Measurements from ENCODE around the gene PKN1.

The PKN1 gene

DNA sequence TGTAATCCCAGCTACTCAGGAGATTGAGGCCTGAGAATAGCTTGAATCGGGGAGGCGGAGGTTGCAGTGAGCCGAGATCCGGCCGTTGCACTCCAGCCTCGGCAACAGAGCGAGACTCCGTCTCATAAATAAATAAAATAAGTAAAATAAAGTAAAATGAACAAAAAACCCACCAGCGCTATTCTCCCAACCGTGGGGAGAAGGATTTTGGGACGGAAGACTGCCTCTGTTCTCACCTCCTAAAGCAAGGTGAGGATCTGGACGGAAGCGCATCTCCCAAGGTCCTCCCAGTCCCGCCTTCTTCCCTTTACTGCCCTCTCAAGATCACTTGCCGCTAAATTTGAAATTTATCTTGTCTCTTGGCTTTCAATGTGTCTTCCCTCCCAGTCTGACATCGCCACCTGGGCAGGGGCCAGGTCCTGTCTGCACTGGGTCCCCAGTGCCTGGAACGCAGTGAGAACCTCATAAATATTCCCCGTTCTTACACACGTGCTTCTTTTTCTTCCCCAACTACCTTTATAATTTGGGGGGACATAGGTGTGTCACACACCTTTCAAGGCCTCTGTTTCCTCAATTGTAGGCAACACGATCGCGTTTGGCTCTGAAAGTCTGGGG lies 86.2 kb downstream of the PKN1 start:
- no peaks in the 10 kb centered on the region for H3K27me3 ChIP-seq (ENCODE audit: low read depth, low read length)
- H3K27ac ChIP-seq (ENCODE audit: low read length) = peak overlapping the region; percentile 78
- H3K9me3 ChIP-seq (ENCODE audit: insufficient read depth, low read length) = no peaks in the 10 kb centered on the region
- TF ChIP-seq, protein P1, sequence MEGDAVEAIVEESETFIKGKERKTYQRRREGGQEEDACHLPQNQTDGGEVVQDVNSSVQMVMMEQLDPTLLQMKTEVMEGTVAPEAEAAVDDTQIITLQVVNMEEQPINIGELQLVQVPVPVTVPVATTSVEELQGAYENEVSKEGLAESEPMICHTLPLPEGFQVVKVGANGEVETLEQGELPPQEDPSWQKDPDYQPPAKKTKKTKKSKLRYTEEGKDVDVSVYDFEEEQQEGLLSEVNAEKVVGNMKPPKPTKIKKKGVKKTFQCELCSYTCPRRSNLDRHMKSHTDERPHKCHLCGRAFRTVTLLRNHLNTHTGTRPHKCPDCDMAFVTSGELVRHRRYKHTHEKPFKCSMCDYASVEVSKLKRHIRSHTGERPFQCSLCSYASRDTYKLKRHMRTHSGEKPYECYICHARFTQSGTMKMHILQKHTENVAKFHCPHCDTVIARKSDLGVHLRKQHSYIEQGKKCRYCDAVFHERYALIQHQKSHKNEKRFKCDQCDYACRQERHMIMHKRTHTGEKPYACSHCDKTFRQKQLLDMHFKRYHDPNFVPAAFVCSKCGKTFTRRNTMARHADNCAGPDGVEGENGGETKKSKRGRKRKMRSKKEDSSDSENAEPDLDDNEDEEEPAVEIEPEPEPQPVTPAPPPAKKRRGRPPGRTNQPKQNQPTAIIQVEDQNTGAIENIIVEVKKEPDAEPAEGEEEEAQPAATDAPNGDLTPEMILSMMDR (IDR thresholded peaks at IDR 0.05; ENCODE audit: low read depth, low read length) = no peak
- no peak for TF ChIP-seq EZH2phosphoT487 (IDR thresholded peaks at IDR 0.05; ENCODE audit: low read depth)
- H3K4me1 ChIP-seq (ENCODE audit: low read length) = peaks cover 15% of the 10 kb centered on the region
- H2AFZ ChIP-seq (ENCODE audit: low read depth, low read length) = no peak overlapping the region
- H4K20me1 ChIP-seq (ENCODE audit: insufficient read depth, low read length) = peaks cover 22% of the 10 kb centered on the region
- peaks cover 31% of the 10 kb centered on the region for H3K79me2 ChIP-seq (ENCODE audit: low read length)
- H3K36me3 ChIP-seq (replicated peaks; ENCODE audit: low read depth, low read length) = peaks cover 18% of the 10 kb centered on the region
- H3K4me2 ChIP-seq (ENCODE audit: low read length) = peak overlapping the region; percentile 86
- H3K9ac ChIP-seq (ENCODE audit: low read length) = peak overlapping the region; percentile 79
- H3K4me3 ChIP-seq (ENCODE audit: low read length) = peak overlapping the region; percentile 82

DNA sequence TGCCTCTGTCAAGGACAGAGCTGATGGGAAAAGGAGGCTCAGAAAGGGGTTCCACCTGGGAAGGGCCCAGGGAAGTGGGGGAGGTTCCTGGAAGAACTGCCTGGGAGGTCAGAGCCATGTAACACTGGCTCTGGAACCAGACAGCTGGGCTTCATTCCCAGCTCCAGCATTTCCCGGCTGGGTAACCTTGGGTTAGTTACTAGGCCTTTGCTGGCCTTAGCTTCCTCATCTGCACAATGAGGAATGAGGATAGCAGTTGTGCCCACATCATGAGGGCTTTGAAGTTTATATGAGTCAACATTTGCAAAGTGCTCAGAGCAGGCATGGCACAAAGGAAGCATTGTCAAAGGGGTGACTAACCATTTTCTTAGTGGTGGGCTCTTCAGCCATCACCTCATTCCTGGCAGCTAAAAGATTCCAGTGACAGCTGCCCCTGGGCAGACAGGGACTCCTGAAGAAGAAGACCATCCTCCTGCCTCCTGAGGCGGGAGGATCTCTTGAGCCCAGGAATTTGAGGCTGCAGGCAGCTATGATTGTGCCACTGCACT lies 86.8 kb downstream of the PKN1 start:
- TF ChIP-seq, protein P1 (IDR thresholded peaks at IDR 0.05; ENCODE audit: low read depth, low read length) = no peak
- TF ChIP-seq EZH2phosphoT487 (IDR thresholded peaks at IDR 0.05; ENCODE audit: low read depth) = no peak
- Histone ChIP-seq H3K79me2 (ENCODE audit: low read length) (peaks cover 31% of the 10 kb centered on the region), H3K27ac (ENCODE audit: low read length) (no peak overlapping the region), H3K9me3 (ENCODE audit: insufficient read depth, low read length) (no peaks in the 10 kb centered on the region), H4K20me1 (ENCODE audit: insufficient read depth, low read length) (peaks cover 18% of the 10 kb centered on the region), H3K9ac (ENCODE audit: low read length) (no peak overlapping the region), H3K4me2 (ENCODE audit: low read length) (no peak overlapping the region), H3K27me3 (ENCODE audit: low read depth, low read length) (no peaks in the 10 kb centered on the region), H2AFZ (ENCODE audit: low read depth, low read length) (no peak overlapping the region), H3K4me1 (ENCODE audit: low read length) (peaks cover 15% of the 10 kb centered on the region), H3K36me3 (replicated peaks; ENCODE audit: low read depth, low read length) (peaks cover 13% of the 10 kb centered on the region), H3K4me3 (ENCODE audit: low read length) (no peak overlapping the region)

DNA sequence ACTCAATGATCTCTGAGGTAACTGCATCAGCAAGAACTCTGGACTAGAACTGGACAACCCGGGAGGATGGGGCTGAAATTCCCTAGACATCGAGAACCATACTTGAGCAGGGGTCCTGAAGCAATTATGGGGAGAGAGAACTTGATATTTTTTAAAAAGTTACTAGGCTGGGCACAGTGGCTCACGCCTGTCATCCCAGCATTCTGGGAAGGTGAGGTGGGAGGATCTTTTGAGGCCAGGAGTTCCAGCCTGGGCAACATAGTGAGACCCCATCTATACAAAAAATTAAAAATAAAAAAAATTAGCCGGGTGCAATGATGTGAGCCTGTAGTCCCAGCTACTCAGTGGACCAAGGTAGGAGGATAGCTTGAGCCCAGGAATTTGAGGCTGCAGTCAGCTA lies 87.4 kb downstream of the PKN1 start:
- Histone ChIP-seq H3K4me3 (ENCODE audit: low read length) (no peak overlapping the region), H3K4me1 (ENCODE audit: low read length) (peaks cover 15% of the 10 kb centered on the region), H3K9me3 (ENCODE audit: insufficient read depth, low read length) (no peaks in the 10 kb centered on the region), H3K9ac (ENCODE audit: low read length) (no peak overlapping the region), H3K4me2 (ENCODE audit: low read length) (no peak overlapping the region), H3K27ac (ENCODE audit: low read length) (no peak overlapping the region), H2AFZ (ENCODE audit: low read depth, low read length) (no peak overlapping the region), H3K79me2 (ENCODE audit: low read length) (peaks cover 26% of the 10 kb centered on the region), H3K36me3 (replicated peaks; ENCODE audit: low read depth, low read length) (peaks cover 8% of the 10 kb centered on the region), H3K27me3 (ENCODE audit: low read depth, low read length) (no peaks in the 10 kb centered on the region), H4K20me1 (ENCODE audit: insufficient read depth, low read length) (peaks cover 18% of the 10 kb centered on the region)
- no peak for TF ChIP-seq EZH2phosphoT487 (IDR thresholded peaks at IDR 0.05; ENCODE audit: low read depth)
- TF ChIP-seq, protein P1 (IDR thresholded peaks at IDR 0.05; ENCODE audit: low read depth, low read length) = no peak
